Duodenal mucosa (tissue), 2 donors: ENCODE data around the gene COX7B2.

Experiments used
- H3K27ac ChIP-seq: one replicate; pipeline ENCODE4 v1.7.0; 2013; ENCODE audit warnings: low read depth, low read length
- H3K27me3 ChIP-seq, 2 donors: one replicate each; pipeline ENCODE4 v1.7.0; 2013; ENCODE audit warnings: low read length in 2 of 2, control low read depth in 1 of 2; ENCODE audit not compliant: insufficient read depth in 2 of 2, control insufficient read depth in 1 of 2
- H3K36me3 ChIP-seq, 2 donors: one replicate each; pipeline ENCODE4 v1.7.0; 2013; ENCODE audit warnings: low read length in 2 of 2, control low read depth in 1 of 2; ENCODE audit not compliant: insufficient read depth in 2 of 2, control insufficient read depth in 1 of 2
- H3K4me1 ChIP-seq, 2 donors: one replicate each; pipeline ENCODE4 v1.7.0; 2013; ENCODE audit warnings: low read length in 2 of 2, control low read depth in 1 of 2; ENCODE audit not compliant: insufficient read depth in 2 of 2, control insufficient read depth in 1 of 2
- H3K4me3 ChIP-seq, 2 donors: one replicate each; pipeline ENCODE4 v1.7.0; 2013; ENCODE audit warnings: low read length in 2 of 2, low read depth in 1 of 2
- H3K9ac ChIP-seq, 2 donors: one replicate each; pipeline ENCODE4 v1.7.0; 2013; ENCODE audit warnings: low read length in 2 of 2, low read depth in 1 of 2
- H3K9me3 ChIP-seq, 2 donors: one replicate each; pipeline ENCODE4 v1.7.0; 2013; ENCODE audit warnings: low read length in 2 of 2, control low read depth in 1 of 2; ENCODE audit not compliant: control insufficient read depth in 1 of 2

COX7B2 gene

DNA sequence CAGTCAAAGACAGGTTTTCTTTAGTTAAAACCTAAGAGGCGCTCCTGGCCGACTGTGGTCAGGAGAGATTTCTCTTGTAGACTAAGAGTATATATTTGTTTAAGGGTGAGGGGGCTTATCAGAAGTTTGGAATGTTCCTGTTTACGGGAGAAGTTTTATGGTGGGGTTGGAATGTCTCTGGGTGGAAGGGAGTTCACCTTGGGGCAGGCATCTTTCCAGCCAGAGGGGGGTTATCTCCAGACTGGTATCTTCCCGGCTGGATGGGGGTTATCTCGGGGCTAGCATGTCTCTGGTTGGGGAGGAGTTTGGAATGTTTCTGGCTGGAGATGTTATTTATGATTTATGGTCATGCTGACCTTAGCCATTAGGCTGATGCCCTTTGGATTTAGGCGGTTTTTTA lies 116.0 kb downstream of the COX7B2 start:
- Histone ChIP-seq H3K36me3 (no peaks in the 10 kb centered on the region), H3K27ac (no peak overlapping the region), H3K4me1 (no peaks in the 10 kb centered on the region), H3K4me3 (no peak overlapping the region), H3K27me3 (no peaks in the 10 kb centered on the region), H3K9ac (no peak overlapping the region), H3K9me3 (peaks cover 0 to 4% of the 10 kb centered on the region in 2 donors)

DNA sequence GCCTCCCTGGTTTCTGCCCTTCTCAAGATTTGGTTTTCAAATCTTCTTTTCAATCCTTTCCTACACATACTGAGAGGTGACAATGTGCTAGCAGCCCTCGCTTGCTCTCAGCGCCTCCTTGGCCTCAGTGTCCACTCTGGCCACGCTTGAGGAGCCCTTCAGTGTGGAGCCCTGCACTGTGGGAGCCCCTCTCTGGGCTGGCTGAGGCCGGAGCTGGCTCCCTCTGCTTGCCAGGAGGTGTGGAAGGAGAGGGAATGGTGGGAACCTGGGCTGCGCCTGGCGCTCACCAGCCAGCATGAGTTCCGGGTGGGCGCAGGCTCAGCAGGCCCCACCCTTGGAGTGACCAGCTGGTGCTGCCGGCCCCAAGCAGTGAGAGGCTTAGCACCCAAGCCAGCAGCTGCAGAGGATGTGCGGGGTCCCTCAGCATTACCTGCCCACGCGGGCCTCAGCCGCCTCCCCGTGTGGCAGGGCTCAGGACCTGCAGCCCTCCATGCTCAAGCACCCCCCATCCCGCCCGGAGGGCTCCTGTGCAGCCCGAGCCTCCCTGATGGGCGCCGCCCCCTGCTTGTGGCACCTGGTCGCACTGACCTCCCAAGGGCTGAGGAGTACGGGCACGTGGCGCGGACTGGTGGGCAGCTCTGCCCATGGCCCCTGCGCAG lies 127.5 kb downstream of the COX7B2 start:
- Histone ChIP-seq H3K4me3 (no peak overlapping the region), H3K27me3 (no peaks in the 10 kb centered on the region), H3K4me1 (no peaks in the 10 kb centered on the region), H3K36me3 (no peaks in the 10 kb centered on the region), H3K9ac (no peak overlapping the region), H3K9me3 (no peaks in the 10 kb centered on the region), H3K27ac (no peak overlapping the region)

- Histone ChIP-seq H3K9me3 (no peaks in the 10 kb centered on the region), H3K4me3 (no peak overlapping the region), H3K36me3 (no peaks in the 10 kb centered on the region), H3K9ac (no peak overlapping the region), H3K4me1 (no peaks in the 10 kb centered on the region), H3K27me3 (no peaks in the 10 kb centered on the region), H3K27ac (no peak overlapping the region)
Measured at GRCh38 chr4:46765465-46765864, 143.6 kb downstream of the COX7B2 start.

- H3K4me1 ChIP-seq: no peaks in the 10 kb centered on the region
- H3K36me3 ChIP-seq: no peaks in the 10 kb centered on the region
- H3K27ac ChIP-seq: no peak overlapping the region
- H3K27me3 ChIP-seq: no peaks in the 10 kb centered on the region
- H3K9me3 ChIP-seq: no peaks in the 10 kb centered on the region
- H3K4me3 ChIP-seq: no peak overlapping the region
- H3K9ac ChIP-seq: no peak overlapping the region
Measured at GRCh38 chr4:46730075-46730474, 179.0 kb downstream of the COX7B2 start.

- no peaks in the 10 kb centered on the region for H3K36me3 ChIP-seq
- no peaks in the 10 kb centered on the region for H3K4me1 ChIP-seq
- H3K4me3 ChIP-seq: no peak overlapping the region
- no peak overlapping the region for H3K9ac ChIP-seq
- H3K9me3 ChIP-seq: no peaks in the 10 kb centered on the region
- no peaks in the 10 kb centered on the region for H3K27me3 ChIP-seq
- H3K27ac ChIP-seq: no peak overlapping the region
Measured at GRCh38 chr4:46720055-46720454, 189.0 kb downstream of the COX7B2 start.

- no peak overlapping the region for H3K4me3 ChIP-seq
- no peaks in the 10 kb centered on the region for H3K9me3 ChIP-seq
- H3K27ac ChIP-seq: no peak overlapping the region
- H3K4me1 ChIP-seq: no peaks in the 10 kb centered on the region
- H3K27me3 ChIP-seq: no peaks in the 10 kb centered on the region
- no peak overlapping the region for H3K9ac ChIP-seq
- no peaks in the 10 kb centered on the region for H3K36me3 ChIP-seq
Measured at GRCh38 chr4:46717950-46718349, 191.1 kb downstream of the COX7B2 start.

DNA sequence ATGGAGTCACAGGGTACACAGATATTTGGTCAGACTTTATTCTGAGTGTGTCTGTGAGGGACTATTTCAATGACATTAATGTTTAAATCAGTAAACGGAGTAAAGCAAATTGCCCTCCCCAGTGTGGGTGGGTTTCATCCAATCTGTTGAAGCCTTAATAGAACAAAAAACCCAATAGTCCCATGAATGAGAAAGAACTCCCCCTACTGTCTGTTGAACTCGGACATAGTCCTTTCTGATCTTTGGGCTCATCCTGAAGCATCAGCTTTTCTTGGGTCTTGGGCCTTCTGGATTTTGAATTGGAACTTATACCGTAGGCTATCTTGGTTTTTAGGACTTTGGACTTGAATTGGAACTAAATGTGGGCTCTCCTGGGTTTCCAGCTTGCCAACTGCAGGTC lies 193.6 kb downstream of the COX7B2 start:
- Histone ChIP-seq H3K27me3 (no peaks in the 10 kb centered on the region), H3K9ac (no peak overlapping the region), H3K4me3 (no peak overlapping the region), H3K27ac (no peak overlapping the region), H3K9me3 (no peaks in the 10 kb centered on the region), H3K4me1 (no peaks in the 10 kb centered on the region), H3K36me3 (no peaks in the 10 kb centered on the region)

GRCh38 chr4:46698891-46699290 lies 210.2 kb downstream of the COX7B2 start:
- Histone ChIP-seq H3K4me3 (no peak overlapping the region), H3K4me1 (no peaks in the 10 kb centered on the region), H3K9me3 (no peaks in the 10 kb centered on the region), H3K27me3 (no peaks in the 10 kb centered on the region), H3K36me3 (no peaks in the 10 kb centered on the region), H3K9ac (no peak overlapping the region), H3K27ac (no peak overlapping the region)
